CD14-positive monocyte (primary cell): Measurements from ENCODE around the gene TWNK. TPM values are rescaled to one million over a fixed set of nuclear protein-coding genes. Genes with fewer than 3 reads are reported as not detected.

Experiments used
- DNase-seq, 3 donors: peaks; one replicate each; pipeline ENCODE4 v3.0.0-alpha.2; 2011 to 2022
- H2AFZ ChIP-seq: 2 replicates; pipeline ENCODE4 v1.6.0; 2012; ENCODE audit warnings: mild to moderate bottlenecking, low read depth, low read length, inconsistent platforms; ENCODE audit not compliant: insufficient read depth, poor library complexity, severe bottlenecking
- H3K27ac ChIP-seq, 2 donors: 1 replicate in 1 of 2; 2 replicates in 1 of 2; pipeline ENCODE4 v1.5.1; 2012 to 2013; ENCODE audit warnings: low read length in 2 of 2, control low read depth in 1 of 2, inconsistent platforms in 1 of 2, low read depth in 1 of 2, mild to moderate bottlenecking in 1 of 2
- H3K27me3 ChIP-seq, 2 donors: one replicate each; pipeline versions ENCODE4 v1.6.0 to v1.6.1; 2011 to 2013; ENCODE audit warnings: low read length in 2 of 2; ENCODE audit not compliant: control insufficient read depth in 2 of 2, insufficient read depth in 2 of 2
- H3K36me3 ChIP-seq, 2 donors: replicated peaks in 1 of 2; 1 replicate in 1 of 2; 2 replicates in 1 of 2; pipeline versions ENCODE4 v1.5.1 to v1.6.1; 2012 to 2013; ENCODE audit warnings: low read length in 2 of 2, control low read depth in 1 of 2, inconsistent platforms in 1 of 2, mild to moderate bottlenecking in 1 of 2; ENCODE audit not compliant: insufficient read depth in 2 of 2, control insufficient read depth in 1 of 2
- H3K4me1 ChIP-seq, 2 donors: 1 replicate in 1 of 2; 2 replicates in 1 of 2; pipeline versions ENCODE4 v1.5.1 to v1.6.1; 2012 to 2013; ENCODE audit warnings: low read length in 2 of 2, control low read depth in 1 of 2, inconsistent platforms in 1 of 2, mild to moderate bottlenecking in 1 of 2, moderate library complexity in 1 of 2; ENCODE audit not compliant: insufficient read depth in 2 of 2, control insufficient read depth in 1 of 2
- H3K4me2 ChIP-seq: replicated peaks from 2 replicates; pipeline ENCODE3; 2012; ENCODE audit warnings: low read length, moderate library complexity, mild to moderate bottlenecking; ENCODE audit not compliant: poor library complexity, severe bottlenecking; ENCODE audit errors: extremely low read depth
- H3K4me3 ChIP-seq, 3 experiments: fragments of 200-600 bp in 1 of 3; sonication (generic) in 1 of 3; replicated peaks in 1 of 3; 1 replicate in 2 of 3; 2 replicates in 1 of 3; pipeline ENCODE4 v1.5.1; 2011 to 2013; ENCODE audit warnings: low read length in 3 of 3, mild to moderate bottlenecking in 3 of 3, control low read depth in 2 of 3, low read depth in 2 of 3, inconsistent platforms in 1 of 3, moderate library complexity in 1 of 3
- H3K79me2 ChIP-seq: 2 replicates; pipeline ENCODE4 v1.6.0; 2012; ENCODE audit warnings: mild to moderate bottlenecking, control low read depth, inconsistent platforms, low read length, moderate library complexity; ENCODE audit not compliant: insufficient read depth
- H3K9ac ChIP-seq: 2 replicates; pipeline ENCODE4 v1.6.0; 2017; ENCODE audit warnings: low read length, mild to moderate bottlenecking; ENCODE audit not compliant: insufficient read depth, poor library complexity, severe bottlenecking
- H3K9me3 ChIP-seq, 2 donors: replicated peaks in 1 of 2; 1 replicate in 1 of 2; 2 replicates in 1 of 2; pipeline versions ENCODE4 v1.5.1 to v1.6.1; 2012 to 2013; ENCODE audit warnings: low read length in 2 of 2, control low read depth in 1 of 2; ENCODE audit not compliant: control insufficient read depth in 1 of 2, insufficient read depth in 1 of 2
- H4K20me1 ChIP-seq: 2 replicates; pipeline ENCODE4 v1.6.0; 2012; ENCODE audit warnings: mild to moderate bottlenecking, low read length, control low read depth, moderate library complexity; ENCODE audit not compliant: insufficient read depth
- H3K27ac Mint-ChIP-seq, 7 donors: one replicate each; pipeline ENCODE4 v1.8.0; 2020; ENCODE audit warnings: mild to moderate bottlenecking in 7 of 7, mixed read lengths in 7 of 7, moderate library complexity in 6 of 7, inconsistent platforms in 2 of 7
- H3K27me3 Mint-ChIP-seq, 3 donors: one replicate each; pipeline ENCODE4 v1.8.0; 2021 to 2022; ENCODE audit warnings: low read depth in 3 of 3, mild to moderate bottlenecking in 3 of 3, mixed read lengths in 3 of 3, moderate library complexity in 3 of 3, inconsistent platforms in 1 of 3
- H3K36me3 Mint-ChIP-seq, 2 donors: one replicate each; pipeline ENCODE4 v1.8.0; 2020; ENCODE audit warnings: mixed read lengths in 2 of 2, inconsistent platforms in 1 of 2, mild to moderate bottlenecking in 1 of 2
- H3K4me1 Mint-ChIP-seq: one replicate; pipeline ENCODE4 v1.8.0; 2020; ENCODE audit warnings: mild to moderate bottlenecking, mixed read lengths
- H3K4me3 Mint-ChIP-seq, 2 donors: one replicate each; pipeline ENCODE4 v1.8.0; 2020; ENCODE audit warnings: mild to moderate bottlenecking in 2 of 2, mixed read lengths in 2 of 2, moderate library complexity in 1 of 2
- H3K9me3 Mint-ChIP-seq, 7 donors: one replicate each; pipeline ENCODE4 v1.8.0; 2020 to 2022; ENCODE audit warnings: mixed read lengths in 7 of 7, mild to moderate bottlenecking in 6 of 7, moderate library complexity in 6 of 7, inconsistent platforms in 2 of 7
- CTCF ChIP-seq: fragments of 200-600 bp; IDR thresholded peaks from one replicate; pipeline ENCODE4 v1.8.0; 2022; ENCODE audit warnings: antibody characterized with exemption, mild to moderate bottlenecking
- WGBS: methylation state at CpG from one replicate; pipeline ENCODE4 v1.1.5; 2013; ENCODE audit warnings: missing lambda C conversion rate; ENCODE audit not compliant: insufficient coverage; 5-methylcytosine and 5-hydroxymethylcytosine counted together
- intact Hi-C, 2 donors: fragments of 100-400 bp; cut with micrococcal nuclease; formaldehyde crosslinking; loops; one replicate each; pipeline versions ENCODE4 v1.15.0 to v1.15.1; 2023
- polyA plus RNA-seq, 3 donors: library from polyadenylated mRNA; depleted of rRNA in 1 of 3; unstranded in 2 of 3; stranded (reverse) in 1 of 3; fragments of 300-500 nt in 2 of 3; fragments of >200 nt in 1 of 3; fragmentation: Illumina TruSeq in 2 of 3; gene quantifications; 1 replicate in 2 of 3; 2 replicates in 1 of 3; pipeline ENCODE4 v1.2.3, GENCODE V29; 2012 to 2021

Gene TWNK
- polyA plus RNA-seq, 3 donors: 0.31 to 1.2 (median 0.69) TPM

GRCh38 chr10:101010329-101010728 is 23.0 kb downstream of the TWNK start:
- Histone ChIP-seq H3K9me3 (no peaks in the 10 kb centered on the region), H3K4me1 (peaks cover 5 to 8% of the 10 kb centered on the region in 2 donors), H3K4me2 (no peak overlapping the region), H3K4me3 (no peak overlapping the region), H3K27ac (no peak overlapping the region), H3K27me3 (no peaks in the 10 kb centered on the region), H2AFZ (no peak overlapping the region), H3K36me3 (peaks cover 3 to 12% of the 10 kb centered on the region in 2 donors), H3K9ac (no peak overlapping the region), H3K79me2 (no peaks in the 10 kb centered on the region), H4K20me1 (no peaks in the 10 kb centered on the region)
- no peak for DNase-seq
- Mint-ChIP-seq H3K4me1 (peaks cover 16% of the 10 kb centered on the region), H3K27me3 (peaks cover 3 to 18% (median 11%) of the 10 kb centered on the region in 3 donors), H3K9me3 (peaks cover 0 to 3% (median 0%) of the 10 kb centered on the region in 7 donors), H3K27ac (no peak overlapping the region), H3K4me3 (no peak overlapping the region), H3K36me3 (peaks cover 1 to 17% of the 10 kb centered on the region in 2 donors)
- WGBS: 96% methylated on average over 8 of the region's 22 CpGs
- intact Hi-C loops: loop anchor here in 1 of 2 donors (5.0 kb wide), 1 partner anchor 43 kb away; the partner anchor contains the start of gene SEMA4G
- no peak for TF ChIP-seq CTCF

GRCh38 chr10:101011517-101012423 is 24.4 kb downstream of the TWNK start:
- H3K4me1 Mint-ChIP-seq: peaks cover 16% of the 10 kb centered on the region
- H3K79me2 ChIP-seq: no peaks in the 10 kb centered on the region
- no peak for DNase-seq
- H3K36me3 ChIP-seq: no peaks in the 10 kb centered on the region
- H3K27me3 Mint-ChIP-seq: peaks cover 3 to 18% (median 16%) of the 10 kb centered on the region in 3 donors
- peaks cover 0 to 5% of the 10 kb centered on the region in 2 donors for H3K36me3 Mint-ChIP-seq
- no peaks in the 10 kb centered on the region for H4K20me1 ChIP-seq
- H3K9me3 Mint-ChIP-seq: peaks cover 0 to 3% (median 0%) of the 10 kb centered on the region in 7 donors
- no peak for TF ChIP-seq CTCF
- no peak overlapping the region for H3K27ac Mint-ChIP-seq
- no peaks in the 10 kb centered on the region for H3K9me3 ChIP-seq
- H3K4me3 Mint-ChIP-seq: no peak overlapping the region
- intact Hi-C loops: loop anchor here in 1 of 2 donors (5.0 kb wide), 1 partner anchor 44 kb away; the partner anchor contains the start of gene SEMA4G
- H2AFZ ChIP-seq: no peak overlapping the region
- H3K4me2 ChIP-seq: no peak overlapping the region
- H3K4me1 ChIP-seq: peaks cover 5 to 8% of the 10 kb centered on the region in 2 donors
- no peak overlapping the region for H3K9ac ChIP-seq
- 85% methylated on average over 7 of the region's 22 CpGs for WGBS
- H3K27ac ChIP-seq: no peak overlapping the region
- no peaks in the 10 kb centered on the region for H3K27me3 ChIP-seq
- no peak overlapping the region for H3K4me3 ChIP-seq
